ACC112 (cell line): ENCODE results near the gene SMOC1.

Source experiments
- H2AFZ ChIP-seq: fragments of 200-600 bp; sonication (generic); one replicate; pipeline ENCODE4 v1.6.0; 2017; ENCODE audit warnings: antibody characterized with exemption, low read length; ENCODE audit not compliant: unreplicated experiment
- H3K27ac ChIP-seq: fragments of 200-600 bp; sonication (generic); 2 replicates; pipeline ENCODE4 v1.5.1; 2014; ENCODE audit warnings: low read depth, mild to moderate bottlenecking, antibody characterized with exemption, low read length, moderate library complexity
- H3K27me3 ChIP-seq: fragments of 200-600 bp; sonication (generic); 2 replicates; pipeline ENCODE4 v1.6.1; 2014; ENCODE audit warnings: mild to moderate bottlenecking, antibody characterized with exemption, low read length, moderate library complexity, mixed read lengths; ENCODE audit not compliant: insufficient read depth
- H3K36me3 ChIP-seq: fragments of 200-600 bp; sonication (generic); 2 replicates; pipeline ENCODE4 v1.6.1; 2016; ENCODE audit warnings: mild to moderate bottlenecking, antibody characterized with exemption, low read length, moderate library complexity, mixed read lengths; ENCODE audit not compliant: insufficient read depth
- H3K4me1 ChIP-seq: fragments of 200-600 bp; sonication (generic); one replicate; pipeline ENCODE4 v1.6.1; 2016; ENCODE audit warnings: low read length, mixed read lengths; ENCODE audit not compliant: insufficient read depth, unreplicated experiment, control insufficient read depth
- H3K4me3 ChIP-seq: fragments of 200-600 bp; sonication (generic); 2 replicates; pipeline ENCODE4 v1.5.1; 2014; ENCODE audit warnings: mild to moderate bottlenecking, low read depth, low read length
- H3K79me2 ChIP-seq: fragments of 200-600 bp; sonication (generic); one replicate; pipeline ENCODE4 v1.6.0; 2016; ENCODE audit warnings: low read length; ENCODE audit not compliant: control insufficient read depth, unreplicated experiment, insufficient read depth

Gene SMOC1

DNA sequence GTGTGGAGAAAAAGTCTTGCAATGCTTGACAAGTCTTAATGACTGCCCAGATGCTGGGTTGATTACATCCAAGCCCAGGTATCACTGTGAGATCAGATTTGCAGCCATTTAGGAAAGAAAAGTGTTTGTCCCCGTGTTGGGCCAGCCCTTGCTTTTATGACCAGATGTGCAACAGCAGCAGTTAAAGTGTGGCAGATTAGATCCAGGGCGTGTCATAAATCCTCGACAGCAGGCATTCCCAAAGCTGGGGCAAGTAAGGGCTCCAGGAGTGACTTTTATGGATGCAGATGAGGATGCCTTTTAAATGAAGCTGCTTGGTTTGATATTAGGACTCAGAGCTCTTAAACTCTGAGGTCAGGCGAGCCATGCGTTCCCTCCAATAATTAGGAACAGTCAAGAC is 1.7 kb downstream of the SMOC1 start:
- Histone ChIP-seq H3K4me3 (no peak overlapping the region), H3K27me3 (peaks cover 70% of the 10 kb centered on the region), H3K4me1 (no peaks in the 10 kb centered on the region), H2AFZ (no peak overlapping the region), H3K27ac (no peak overlapping the region), H3K36me3 (no peaks in the 10 kb centered on the region), H3K79me2 (no peaks in the 10 kb centered on the region)

DNA sequence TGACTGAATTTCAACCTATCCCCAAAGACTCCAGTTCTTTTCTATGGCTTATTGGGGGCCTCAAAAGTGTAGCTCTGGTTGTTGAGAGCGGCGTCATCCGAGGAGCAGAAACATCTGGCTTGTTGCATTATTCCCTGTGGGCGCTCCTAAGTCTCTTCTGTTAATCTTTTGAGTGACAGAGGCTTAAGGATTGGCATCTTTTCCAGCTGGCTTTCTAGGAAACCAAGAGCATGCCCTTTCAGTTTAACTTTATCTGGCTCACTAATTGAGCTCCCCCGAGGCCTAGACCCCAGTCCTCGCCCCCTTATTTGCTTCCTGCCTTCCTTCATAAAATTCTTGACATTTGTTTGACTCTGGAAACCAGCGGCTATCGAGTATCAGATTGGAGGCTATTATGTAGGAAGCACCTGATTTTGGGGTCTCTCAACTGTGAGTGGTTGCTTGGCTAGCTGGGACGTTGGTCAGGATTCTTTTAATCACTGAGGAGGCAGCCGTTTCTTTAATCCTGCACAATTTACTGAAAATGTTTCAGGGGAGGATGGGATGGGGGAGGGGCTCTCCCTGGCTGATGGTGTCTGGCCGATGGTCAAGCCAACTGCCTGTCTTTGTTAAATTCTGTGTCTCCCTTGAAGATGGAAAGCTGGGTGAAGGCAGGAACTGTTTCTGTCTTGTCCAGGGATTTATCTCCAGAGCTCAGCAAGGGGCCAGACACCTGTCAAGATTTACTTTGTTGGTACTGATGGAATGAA is 3.1 kb downstream of the SMOC1 start:
- no peaks in the 10 kb centered on the region for H3K4me1 ChIP-seq
- H2AFZ ChIP-seq, result no peak overlapping the region
- H3K27me3 ChIP-seq, result peaks cover 59% of the 10 kb centered on the region
- H3K79me2 ChIP-seq, result no peaks in the 10 kb centered on the region
- no peaks in the 10 kb centered on the region for H3K36me3 ChIP-seq
- no peak overlapping the region for H3K27ac ChIP-seq
- H3K4me3 ChIP-seq, result no peak overlapping the region

DNA sequence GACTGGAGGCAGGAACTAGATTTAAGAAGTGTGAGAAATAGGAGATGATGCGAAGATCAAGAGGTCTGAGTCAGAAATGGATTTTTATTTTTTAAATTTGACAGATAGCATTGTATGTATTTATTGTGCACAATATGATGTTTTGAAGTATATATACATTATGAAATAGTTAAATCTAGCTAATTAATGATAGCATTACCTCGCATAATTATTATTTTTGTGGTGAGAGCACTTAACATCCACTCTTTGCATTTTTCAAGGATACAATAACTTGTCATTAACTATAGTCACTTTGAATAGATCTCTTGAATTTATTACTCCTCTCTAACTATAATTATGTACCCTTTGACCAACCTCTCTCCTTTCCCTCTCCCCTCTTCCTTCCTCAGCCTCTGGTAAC is 3.7 kb downstream of the SMOC1 start:
- Histone ChIP-seq H3K4me1 (peaks cover under 1% of the 10 kb centered on the region), H3K4me3 (no peak overlapping the region), H3K79me2 (no peaks in the 10 kb centered on the region), H2AFZ (no peak overlapping the region), H3K27me3 (peaks cover 54% of the 10 kb centered on the region), H3K27ac (no peak overlapping the region), H3K36me3 (no peaks in the 10 kb centered on the region)

DNA sequence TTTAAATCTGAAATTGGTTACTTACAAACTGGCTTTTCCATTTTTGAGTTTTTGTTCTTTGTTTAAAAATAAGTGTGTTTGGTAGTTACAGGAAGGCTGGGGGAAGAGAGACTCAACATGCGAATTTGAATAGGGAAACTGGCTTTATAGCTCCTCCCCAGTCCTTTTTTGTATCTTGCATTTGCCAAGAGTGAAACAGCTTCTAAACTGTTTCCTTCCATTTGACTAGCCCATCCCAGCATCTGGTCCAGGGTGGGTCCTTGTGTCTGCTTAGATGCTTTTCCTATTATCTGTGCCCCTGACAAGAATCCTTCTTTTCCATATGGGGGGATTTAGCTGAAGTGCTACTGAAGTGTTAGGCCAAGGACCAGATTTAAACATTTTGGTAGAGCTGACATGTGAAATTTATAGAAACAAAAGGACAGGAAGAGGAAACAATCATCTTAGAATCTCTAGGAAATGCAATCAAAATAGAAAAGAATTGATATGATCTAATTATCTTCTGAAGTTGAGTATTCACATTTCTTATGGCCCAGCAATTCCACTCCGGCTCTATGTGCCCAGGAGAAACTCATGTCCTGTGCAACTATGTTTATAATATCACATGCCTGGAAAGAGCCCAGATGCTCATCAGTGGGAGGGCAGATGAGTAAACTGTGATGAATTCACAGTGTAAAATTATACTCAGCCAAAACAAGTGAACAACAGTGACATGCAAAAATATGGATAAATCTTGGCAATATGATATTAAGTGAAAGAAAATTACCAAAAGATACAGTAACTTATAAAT is 7.4 kb downstream of the SMOC1 start:
- Histone ChIP-seq H3K79me2 (no peaks in the 10 kb centered on the region), H3K27me3 (peaks cover 21% of the 10 kb centered on the region), H3K27ac (peak overlapping the region; percentile 69)

DNA sequence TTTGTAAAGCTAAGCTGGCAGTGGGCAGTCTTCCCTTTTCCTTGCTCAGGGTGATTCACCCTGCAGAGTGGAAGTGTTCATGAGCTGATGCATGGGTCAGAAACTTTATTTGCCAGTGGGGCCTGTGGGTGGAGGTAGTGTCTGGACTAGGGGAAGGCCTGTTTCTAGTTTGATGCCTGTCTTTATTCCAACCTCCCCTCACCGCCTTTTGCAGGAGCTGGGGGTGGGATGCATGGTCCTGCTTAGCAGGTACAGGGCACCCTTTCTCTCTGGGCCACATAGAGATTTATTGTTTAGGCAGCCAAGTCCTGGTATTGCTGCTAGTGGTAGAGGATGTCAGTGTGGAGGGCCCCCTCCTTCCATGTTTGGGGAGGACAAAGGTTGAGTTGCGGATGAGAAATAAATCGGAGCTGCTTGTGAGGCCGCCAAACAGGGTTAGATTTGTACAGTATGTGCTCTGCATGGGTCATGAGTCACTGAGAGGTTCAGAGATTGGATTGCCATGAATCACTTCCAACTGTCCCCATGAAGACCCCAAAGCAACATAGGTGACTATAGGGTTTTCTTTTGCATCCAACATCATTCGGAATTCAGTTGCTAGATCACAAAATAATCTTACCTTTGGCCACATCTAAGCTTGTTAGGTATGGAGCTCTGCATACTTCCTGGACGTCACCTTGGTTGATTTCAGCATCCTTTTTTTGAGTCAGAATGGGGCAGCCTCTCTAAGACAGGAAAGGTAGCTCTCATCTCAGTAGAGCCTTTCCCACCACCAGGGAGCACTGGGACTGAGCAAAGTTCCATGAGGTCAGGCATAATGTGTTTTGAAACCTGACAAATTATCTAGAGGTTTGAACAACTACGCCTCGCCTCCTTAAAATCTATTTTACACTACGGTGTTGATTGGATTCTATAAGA is 8.8 kb downstream of the SMOC1 start:
- H3K36me3 ChIP-seq, result no peaks in the 10 kb centered on the region
- no peaks in the 10 kb centered on the region for H3K79me2 ChIP-seq
- no peak overlapping the region for H3K4me3 ChIP-seq
- no peak overlapping the region for H2AFZ ChIP-seq
- peaks cover 12% of the 10 kb centered on the region for H3K27me3 ChIP-seq
- H3K4me1 ChIP-seq, result peaks cover 7% of the 10 kb centered on the region
- H3K27ac ChIP-seq, result peak overlapping the region; percentile 69

More for the DNA sequence above, 7.4 kb downstream of the SMOC1 start:
- Histone ChIP-seq H3K36me3 (no peaks in the 10 kb centered on the region), H2AFZ (no peak overlapping the region), H3K4me1 (peaks cover 7% of the 10 kb centered on the region), H3K4me3 (no peak overlapping the region)

DNA sequence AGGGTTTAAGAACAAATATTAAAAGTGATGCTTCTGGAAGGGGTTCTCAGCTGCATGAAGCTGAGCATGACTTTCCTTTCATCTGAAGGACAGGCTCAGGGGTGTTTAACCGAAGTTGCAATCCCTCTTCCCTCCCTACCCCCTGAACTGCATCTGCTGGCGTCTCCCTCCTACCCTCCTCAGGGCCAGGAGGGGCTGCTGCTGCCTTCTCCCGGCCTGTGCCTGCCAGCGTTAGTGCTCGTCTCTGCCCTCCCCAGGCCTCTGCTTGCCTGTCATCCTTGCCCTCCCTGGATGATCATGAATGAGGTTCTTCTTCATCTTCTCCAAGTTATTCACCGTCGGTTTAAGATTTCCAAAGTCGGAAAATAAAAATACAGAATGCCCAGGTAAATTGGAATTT is 12.2 kb downstream of the SMOC1 start:
- peaks cover 18% of the 10 kb centered on the region; the same call in 1 of the 2 replicates for H3K27me3 ChIP-seq
- no peak overlapping the region for H2AFZ ChIP-seq
- no peaks in the 10 kb centered on the region for H3K79me2 ChIP-seq

DNA sequence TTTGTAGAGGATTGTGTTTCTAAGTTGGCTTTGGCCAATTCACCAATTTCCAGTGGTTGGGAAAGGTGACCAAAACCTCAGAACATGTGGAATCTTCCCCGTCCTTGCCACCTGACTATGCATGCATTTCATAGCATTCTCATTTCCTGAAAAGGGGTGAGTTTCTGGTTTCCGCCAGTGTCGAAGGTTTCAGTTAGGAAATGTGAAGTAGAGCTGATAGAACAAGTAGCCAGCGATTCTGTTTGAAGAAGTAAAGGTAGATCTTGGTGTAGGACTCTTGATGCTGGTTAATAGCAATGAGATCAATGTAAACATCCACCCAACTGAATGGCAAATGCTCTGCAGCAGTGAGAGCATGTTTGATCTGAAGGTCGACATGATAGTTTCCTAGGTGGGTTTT is 15.9 kb downstream of the SMOC1 start:
- H3K4me1 ChIP-seq, result no peaks in the 10 kb centered on the region
- H3K27me3 ChIP-seq, result peaks cover 18% of the 10 kb centered on the region; the same call in 1 of the 2 replicates
- H2AFZ ChIP-seq, result no peak overlapping the region
- no peak overlapping the region for H3K4me3 ChIP-seq
- no peak overlapping the region for H3K27ac ChIP-seq
- H3K79me2 ChIP-seq, result no peaks in the 10 kb centered on the region
- no peaks in the 10 kb centered on the region for H3K36me3 ChIP-seq

More for the DNA sequence above, 12.2 kb downstream of the SMOC1 start:
- no peak overlapping the region for H3K4me3 ChIP-seq
- no peak overlapping the region for H3K27ac ChIP-seq
- no peaks in the 10 kb centered on the region for H3K36me3 ChIP-seq
- H3K4me1 ChIP-seq, result peaks cover 7% of the 10 kb centered on the region

DNA sequence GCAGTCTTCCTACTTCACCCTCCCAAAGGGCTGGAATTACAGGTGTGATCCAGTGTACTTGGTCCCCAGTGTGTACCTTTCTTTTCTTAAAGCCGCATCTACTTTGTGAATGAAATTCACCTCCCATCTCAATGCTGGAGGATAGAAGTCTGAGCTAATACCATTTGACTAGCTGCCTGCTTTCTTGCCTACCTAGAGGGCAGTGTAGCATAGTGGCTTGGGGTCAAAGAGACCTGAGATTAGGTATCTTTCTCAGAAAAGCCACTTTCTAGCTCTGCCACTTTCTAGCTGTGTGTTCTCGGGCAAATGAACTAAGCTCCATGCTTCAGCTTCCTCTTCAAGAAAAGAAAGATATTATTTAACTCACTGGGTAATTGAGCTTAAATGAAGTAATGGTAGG is 16.9 kb downstream of the SMOC1 start:
- Histone ChIP-seq H3K27ac (no peak overlapping the region), H3K4me3 (no peak overlapping the region), H3K79me2 (no peaks in the 10 kb centered on the region), H2AFZ (no peak overlapping the region), H3K36me3 (no peaks in the 10 kb centered on the region), H3K27me3 (peaks cover 18% of the 10 kb centered on the region; the same call in 1 of the 2 replicates), H3K4me1 (no peaks in the 10 kb centered on the region)

DNA sequence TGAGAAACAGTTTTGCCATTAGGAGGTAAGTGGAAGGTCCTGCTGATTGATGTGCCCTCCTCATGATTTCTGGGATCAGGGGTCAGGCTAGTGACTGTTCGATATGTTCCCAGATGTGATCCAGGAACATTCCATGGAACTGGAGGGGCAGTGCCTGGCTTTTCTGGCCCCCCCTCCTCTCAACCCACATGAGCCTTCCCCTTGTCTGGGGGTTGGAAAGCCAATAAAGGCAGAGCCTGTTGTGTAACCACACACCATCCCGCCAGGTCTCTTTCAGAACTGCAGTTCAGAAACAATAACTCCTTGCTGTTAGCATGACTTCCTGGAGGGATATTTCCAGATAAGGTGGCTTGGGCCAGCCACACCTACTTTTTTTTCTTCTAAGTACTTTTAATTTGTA is 17.8 kb downstream of the SMOC1 start:
- peaks cover 14% of the 10 kb centered on the region; the same call in 1 of the 2 replicates for H3K27me3 ChIP-seq
- no peaks in the 10 kb centered on the region for H3K4me1 ChIP-seq
- no peak overlapping the region for H3K4me3 ChIP-seq
- H3K36me3 ChIP-seq, result no peaks in the 10 kb centered on the region
- H2AFZ ChIP-seq, result no peak overlapping the region
- no peaks in the 10 kb centered on the region for H3K79me2 ChIP-seq
- H3K27ac ChIP-seq, result no peak overlapping the region

DNA sequence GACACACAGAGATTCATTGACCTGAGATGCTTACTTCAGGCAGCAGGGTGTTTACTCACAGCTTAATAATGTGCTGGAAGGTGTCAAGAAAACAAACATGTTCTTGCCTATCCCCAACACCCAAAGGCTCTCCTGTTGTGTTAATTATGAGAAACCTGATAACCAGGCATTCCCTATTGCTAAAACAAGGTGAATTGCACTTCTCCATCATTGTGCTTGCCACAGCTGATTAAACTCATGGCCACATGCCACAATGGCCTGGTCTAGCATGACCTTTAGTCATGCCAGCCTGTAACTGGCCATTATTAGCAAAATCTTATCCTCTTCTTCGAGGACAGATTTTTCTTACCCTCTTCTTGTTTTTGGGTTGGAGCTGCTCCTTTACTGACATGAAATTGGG is 21.4 kb downstream of the SMOC1 start:
- H3K4me3 ChIP-seq, result no peak overlapping the region
- no peaks in the 10 kb centered on the region for H3K4me1 ChIP-seq
- no peak overlapping the region for H2AFZ ChIP-seq
- H3K27me3 ChIP-seq, result no peaks in the 10 kb centered on the region
- H3K79me2 ChIP-seq, result no peaks in the 10 kb centered on the region
- peak overlapping the region; percentile 35 for H3K27ac ChIP-seq
- H3K36me3 ChIP-seq, result no peaks in the 10 kb centered on the region
